Natural killer cell (primary cell): Measurements from ENCODE around the gene FPR2. TPM values are rescaled to one million over a fixed set of nuclear protein-coding genes. Genes with fewer than 3 reads are reported as not detected.
"Not testable (repeated sequence)": the region's sequence is repeated elsewhere in the genome, so short reads cannot be mapped to it uniquely, and the experiment has no call there.

ENCODE experiments used
- ATAC-seq, 3 donors: fragments of 150-1000 bp in 2 of 3; fragments of 200-7000 bp in 1 of 3; cut with Tn5 transposase; 1 replicate in 1 of 3; 2 replicates in 2 of 3; pipeline ENCODE4 v1.10.0; 2021; ENCODE audit warnings: mild to moderate bottlenecking in 2 of 3, moderate library complexity in 2 of 3
- DNase-seq, 2 donors: peaks; one replicate each; pipeline versions ENCODE4 v3.0.0 to v3.0.0-alpha.2; 2013 to 2021; ENCODE audit warnings: mixed read lengths in 1 of 2
- H3K27ac ChIP-seq: one replicate; pipeline ENCODE4 v1.5.1; 2013; ENCODE audit warnings: mild to moderate bottlenecking, low read length
- H3K27me3 ChIP-seq: one replicate; pipeline ENCODE4 v1.6.1; 2013; ENCODE audit warnings: low read length; ENCODE audit not compliant: control insufficient read depth, insufficient read depth
- H3K36me3 ChIP-seq: one replicate; pipeline ENCODE4 v1.6.1; 2013; ENCODE audit warnings: low read length; ENCODE audit not compliant: control insufficient read depth, insufficient read depth
- H3K4me1 ChIP-seq: one replicate; pipeline ENCODE4 v1.6.1; 2013; ENCODE audit warnings: low read length; ENCODE audit not compliant: control insufficient read depth, insufficient read depth
- H3K4me3 ChIP-seq: one replicate; pipeline ENCODE4 v1.5.1; 2013; ENCODE audit warnings: low read length
- H3K9me3 ChIP-seq: one replicate; pipeline ENCODE4 v1.6.1; 2013; ENCODE audit warnings: low read length; ENCODE audit not compliant: control insufficient read depth, insufficient read depth
- H3K27ac Mint-ChIP-seq, 2 donors: one replicate each; pipeline ENCODE4 v1.8.0; 2022; ENCODE audit warnings: mild to moderate bottlenecking in 2 of 2, mixed read lengths in 2 of 2, moderate library complexity in 1 of 2
- H3K27me3 Mint-ChIP-seq, 2 donors: one replicate each; pipeline ENCODE4 v1.8.0; 2022; ENCODE audit warnings: low read depth in 2 of 2, mixed read lengths in 2 of 2
- H3K36me3 Mint-ChIP-seq: one replicate; pipeline ENCODE4 v1.8.0; 2022; ENCODE audit warnings: mixed read lengths
- H3K4me1 Mint-ChIP-seq, 2 donors: one replicate each; pipeline ENCODE4 v1.8.0; 2022; ENCODE audit warnings: mixed read lengths in 2 of 2
- H3K4me3 Mint-ChIP-seq: one replicate; pipeline ENCODE4 v1.8.0; 2022; ENCODE audit warnings: mild to moderate bottlenecking, moderate library complexity, mixed read lengths
- H3K9me3 Mint-ChIP-seq, 2 donors: one replicate each; pipeline ENCODE4 v1.8.0; 2022; ENCODE audit warnings: mixed read lengths in 2 of 2
- WGBS: methylation state at CpG from one replicate; pipeline ENCODE4 v1.1.7; 2013; ENCODE audit warnings: missing lambda C conversion rate; ENCODE audit not compliant: insufficient coverage; 5-methylcytosine and 5-hydroxymethylcytosine counted together
- intact Hi-C: fragments of 100-400 bp; cut with micrococcal nuclease; formaldehyde crosslinking; loops from one replicate; pipeline ENCODE4 v1.14.2; 2022
- total RNA-seq, 4 donors: library from RNA; stranded (reverse); fragments of 120-200 nt in 1 of 4; gene quantifications; one replicate each; pipeline versions ENCODE4 v1.2.3 to v1.2.4, GENCODE V29; 2013 to 2022
- TF ChIP-seq, protein P1 (sequence below): fragments of 200-600 bp; IDR thresholded peaks from one replicate; pipeline ENCODE4 v1.8.0; 2022; ENCODE audit warnings: antibody characterized with exemption

The FPR2 gene
- total RNA-seq, 3 donors from 2014 or later (not counting 1 experiment from before 2014, with no cell fraction given): 0.28 to 2.1 (median 0.59) TPM

DNA sequence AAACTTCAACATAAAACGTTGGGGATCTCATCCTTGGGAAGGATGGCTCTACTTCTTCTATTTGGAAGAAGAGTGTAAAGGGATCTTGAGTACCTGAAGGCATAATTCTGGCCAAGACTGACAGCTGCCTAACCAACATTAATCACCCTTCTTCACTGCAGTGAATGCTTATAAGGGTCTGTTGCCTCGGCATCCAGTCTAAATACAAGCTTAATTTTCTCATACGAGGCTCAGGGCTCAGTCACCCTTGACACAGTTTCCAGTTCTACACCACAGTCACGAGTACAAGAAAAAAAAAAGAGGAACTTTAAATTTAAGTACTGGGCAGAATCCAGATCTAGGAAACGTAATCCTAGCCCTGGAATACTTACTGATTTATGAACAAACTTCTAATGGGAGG lies 43.0 kb downstream of the FPR2 start:
- Mint-ChIP-seq H3K27ac (no peak overlapping the region), H3K4me1 (peaks cover 15 to 18% of the 10 kb centered on the region in 2 donors), H3K27me3 (no peaks in the 10 kb centered on the region), H3K9me3 (peaks cover 0 to 2% of the 10 kb centered on the region in 2 donors), H3K4me3 (no peak overlapping the region), H3K36me3 (no peaks in the 10 kb centered on the region)
- peaks cover 10% of the 10 kb centered on the region for H3K4me1 ChIP-seq
- TF ChIP-seq, protein P1, sequence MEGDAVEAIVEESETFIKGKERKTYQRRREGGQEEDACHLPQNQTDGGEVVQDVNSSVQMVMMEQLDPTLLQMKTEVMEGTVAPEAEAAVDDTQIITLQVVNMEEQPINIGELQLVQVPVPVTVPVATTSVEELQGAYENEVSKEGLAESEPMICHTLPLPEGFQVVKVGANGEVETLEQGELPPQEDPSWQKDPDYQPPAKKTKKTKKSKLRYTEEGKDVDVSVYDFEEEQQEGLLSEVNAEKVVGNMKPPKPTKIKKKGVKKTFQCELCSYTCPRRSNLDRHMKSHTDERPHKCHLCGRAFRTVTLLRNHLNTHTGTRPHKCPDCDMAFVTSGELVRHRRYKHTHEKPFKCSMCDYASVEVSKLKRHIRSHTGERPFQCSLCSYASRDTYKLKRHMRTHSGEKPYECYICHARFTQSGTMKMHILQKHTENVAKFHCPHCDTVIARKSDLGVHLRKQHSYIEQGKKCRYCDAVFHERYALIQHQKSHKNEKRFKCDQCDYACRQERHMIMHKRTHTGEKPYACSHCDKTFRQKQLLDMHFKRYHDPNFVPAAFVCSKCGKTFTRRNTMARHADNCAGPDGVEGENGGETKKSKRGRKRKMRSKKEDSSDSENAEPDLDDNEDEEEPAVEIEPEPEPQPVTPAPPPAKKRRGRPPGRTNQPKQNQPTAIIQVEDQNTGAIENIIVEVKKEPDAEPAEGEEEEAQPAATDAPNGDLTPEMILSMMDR: no peak
- no peaks in the 10 kb centered on the region for H3K27me3 ChIP-seq
- H3K36me3 ChIP-seq: no peaks in the 10 kb centered on the region
- H3K27ac ChIP-seq: no peak overlapping the region
- intact Hi-C loops: no loop called here
- no peak overlapping the region for H3K4me3 ChIP-seq
- peaks cover 2% of the 10 kb centered on the region for H3K9me3 ChIP-seq
- DNase-seq: no peak
- ATAC-seq: no peak
- WGBS: 9% methylated on average over 3 of the region's 5 CpGs

GRCh38 chr19:51804789-51805188 lies 43.8 kb downstream of the FPR2 start:
- H3K4me1 ChIP-seq, H3K36me3 ChIP-seq, H3K27me3 ChIP-seq, H3K4me3 ChIP-seq, H3K4me3 Mint-ChIP-seq, H3K36me3 Mint-ChIP-seq, H3K27ac Mint-ChIP-seq, DNase-seq, ATAC-seq, H3K27me3 Mint-ChIP-seq, intact Hi-C loops, H3K9me3 ChIP-seq, H3K9me3 Mint-ChIP-seq, H3K27ac ChIP-seq: not testable (repeated sequence)
- H3K4me1 Mint-ChIP-seq: peaks cover 15 to 18% of the 10 kb centered on the region in 2 donors
- WGBS: 65% methylated on average over 9 of the region's 9 CpGs

DNA sequence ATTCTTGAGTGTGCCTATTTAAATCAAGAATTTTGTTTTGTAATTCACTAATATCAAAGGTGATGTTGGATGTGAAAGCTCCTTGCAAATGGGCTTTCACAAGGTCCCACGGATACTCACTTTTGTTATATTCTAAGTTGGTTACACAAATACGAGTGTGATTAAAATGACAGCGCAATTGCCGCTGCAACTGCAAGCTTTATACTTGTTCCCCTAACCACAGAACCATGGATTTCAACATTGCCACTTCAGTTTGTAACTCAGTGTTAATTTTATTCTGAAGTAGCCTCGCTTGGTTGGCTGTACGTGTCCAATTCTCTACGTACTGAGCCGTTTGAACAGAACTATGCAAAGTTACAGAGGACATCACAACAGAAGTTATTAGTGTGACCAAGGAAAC lies 44.4 kb downstream of the FPR2 start:
- H3K36me3 Mint-ChIP-seq, H3K4me3 Mint-ChIP-seq, intact Hi-C loops, H3K4me3 ChIP-seq, H3K27ac ChIP-seq, H3K27me3 ChIP-seq, H3K9me3 Mint-ChIP-seq, H3K4me1 ChIP-seq, H3K36me3 ChIP-seq, H3K9me3 ChIP-seq, H3K27ac Mint-ChIP-seq, ATAC-seq, H3K27me3 Mint-ChIP-seq, DNase-seq: not testable (repeated sequence)
- H3K4me1 Mint-ChIP-seq: peaks cover 15 to 18% of the 10 kb centered on the region in 2 donors
- 88% methylated on average over 7 of the region's 8 CpGs for WGBS

GRCh38 chr19:51806571-51806970 lies 45.6 kb downstream of the FPR2 start:
- H3K4me3 ChIP-seq, H3K27ac ChIP-seq, H3K36me3 Mint-ChIP-seq, intact Hi-C loops, H3K4me1 ChIP-seq, DNase-seq, ATAC-seq, H3K27me3 Mint-ChIP-seq, H3K9me3 ChIP-seq, H3K36me3 ChIP-seq, H3K9me3 Mint-ChIP-seq, H3K27me3 ChIP-seq, H3K4me3 Mint-ChIP-seq: not testable (repeated sequence)
- peaks cover 15 to 18% of the 10 kb centered on the region in 2 donors for H3K4me1 Mint-ChIP-seq
- H3K27ac Mint-ChIP-seq: peak overlapping the region in 1 of 2 donors; percentile 76
- WGBS: 68% methylated on average over 5 of the region's 5 CpGs

GRCh38 chr19:51807111-51807701 lies 46.2 kb downstream of the FPR2 start:
- Mint-ChIP-seq H3K9me3 (peaks cover 2% of the 10 kb centered on the region in 2 donors), H3K27ac (peak overlapping the region; percentile 64 to 76), H3K36me3 (no peaks in the 10 kb centered on the region), H3K4me1 (peaks cover 15 to 18% of the 10 kb centered on the region in 2 donors), H3K27me3 (no peaks in the 10 kb centered on the region), H3K4me3 (peak overlapping the region; percentile 58)
- H3K27me3 ChIP-seq: no peaks in the 10 kb centered on the region
- H3K4me3 ChIP-seq: no peak overlapping the region
- ATAC-seq: peak in 2 of 3 donors; percentile 54 to 72
- no peak for DNase-seq
- H3K9me3 ChIP-seq: no peaks in the 10 kb centered on the region
- H3K27ac ChIP-seq: no peak overlapping the region
- peaks cover 5% of the 10 kb centered on the region for H3K4me1 ChIP-seq
- intact Hi-C loops: no loop called here
- WGBS: 42% methylated on average over 6 of the region's 6 CpGs
- TF ChIP-seq, protein P1: no peak
- H3K36me3 ChIP-seq: no peaks in the 10 kb centered on the region
